Measurements from ENCODE around the gene CUL3.

CUL3 gene

DNA sequence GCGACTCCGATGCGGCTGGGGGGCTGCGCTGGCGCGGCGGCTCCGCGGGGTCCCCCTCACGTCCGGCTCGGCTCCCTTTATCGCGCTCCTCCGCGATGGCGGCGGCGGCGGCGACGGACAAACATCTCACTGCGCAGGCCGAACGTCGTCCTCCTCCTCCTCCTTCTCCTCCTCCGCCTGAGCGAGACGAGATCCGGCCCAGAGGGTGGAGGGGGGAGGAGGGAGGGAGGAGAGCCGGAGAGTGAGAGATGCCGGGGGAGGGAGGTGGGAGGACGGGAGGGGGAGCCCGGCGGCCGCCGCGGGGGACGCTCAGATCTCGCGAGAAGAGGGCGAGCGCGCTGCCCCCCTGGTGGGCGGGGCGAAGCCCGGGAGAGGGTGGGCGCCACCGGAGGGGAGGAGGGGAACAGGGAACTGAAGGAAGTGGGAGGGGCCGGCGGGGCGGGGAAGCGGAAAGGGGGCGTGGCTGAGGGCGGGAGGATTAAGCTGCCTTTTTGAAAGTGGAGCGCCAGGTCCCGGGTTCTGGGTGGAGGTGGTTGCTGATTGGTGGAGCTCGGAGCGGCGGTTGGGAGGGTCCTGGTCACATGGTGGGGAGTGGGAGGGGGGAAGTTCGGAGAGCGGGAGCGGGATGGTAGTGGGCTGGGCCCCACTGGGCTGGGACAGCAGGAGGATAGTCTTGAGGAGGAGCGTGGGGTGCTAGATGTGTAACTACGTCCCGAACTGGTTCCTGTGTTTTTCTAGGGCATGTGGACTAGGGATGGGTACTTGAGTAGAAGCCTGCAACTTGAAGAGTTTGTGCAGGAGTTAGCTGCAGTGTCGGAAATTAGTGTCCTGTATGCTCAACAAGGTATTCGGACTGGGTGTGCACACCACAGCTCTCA is at the start of gene CUL3:
Gene CUL3 (minus strand): TSS at position 153 of the 878 bp plus-strand sequence. CDS start 354 bp downstream, outside the sequence.
- ChIA-PET POLR2A (interaction anchor here (0.5 to 2.5 kb wide), 6 partner anchors 9 to 121 kb away, joined by 3 to 7 read pairs (median 4); no protein-coding TSS in a partner anchor), CTCF (interaction anchor here (0.8 to 2.2 kb wide), 4 partner anchors 24 to 192 kb away, joined by 3 to 5 read pairs (median 3); no protein-coding TSS in a partner anchor)
- TF ChIP-seq, protein P1, sequence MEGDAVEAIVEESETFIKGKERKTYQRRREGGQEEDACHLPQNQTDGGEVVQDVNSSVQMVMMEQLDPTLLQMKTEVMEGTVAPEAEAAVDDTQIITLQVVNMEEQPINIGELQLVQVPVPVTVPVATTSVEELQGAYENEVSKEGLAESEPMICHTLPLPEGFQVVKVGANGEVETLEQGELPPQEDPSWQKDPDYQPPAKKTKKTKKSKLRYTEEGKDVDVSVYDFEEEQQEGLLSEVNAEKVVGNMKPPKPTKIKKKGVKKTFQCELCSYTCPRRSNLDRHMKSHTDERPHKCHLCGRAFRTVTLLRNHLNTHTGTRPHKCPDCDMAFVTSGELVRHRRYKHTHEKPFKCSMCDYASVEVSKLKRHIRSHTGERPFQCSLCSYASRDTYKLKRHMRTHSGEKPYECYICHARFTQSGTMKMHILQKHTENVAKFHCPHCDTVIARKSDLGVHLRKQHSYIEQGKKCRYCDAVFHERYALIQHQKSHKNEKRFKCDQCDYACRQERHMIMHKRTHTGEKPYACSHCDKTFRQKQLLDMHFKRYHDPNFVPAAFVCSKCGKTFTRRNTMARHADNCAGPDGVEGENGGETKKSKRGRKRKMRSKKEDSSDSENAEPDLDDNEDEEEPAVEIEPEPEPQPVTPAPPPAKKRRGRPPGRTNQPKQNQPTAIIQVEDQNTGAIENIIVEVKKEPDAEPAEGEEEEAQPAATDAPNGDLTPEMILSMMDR (IDR thresholded peaks at IDR 0.05; ENCODE audit: control extremely low read depth, extremely low read depth, low read depth, missing control alignments), result no peak
- peak; percentile 98 for DNase-seq (ENCODE audit: extremely low spot score)

DNA sequence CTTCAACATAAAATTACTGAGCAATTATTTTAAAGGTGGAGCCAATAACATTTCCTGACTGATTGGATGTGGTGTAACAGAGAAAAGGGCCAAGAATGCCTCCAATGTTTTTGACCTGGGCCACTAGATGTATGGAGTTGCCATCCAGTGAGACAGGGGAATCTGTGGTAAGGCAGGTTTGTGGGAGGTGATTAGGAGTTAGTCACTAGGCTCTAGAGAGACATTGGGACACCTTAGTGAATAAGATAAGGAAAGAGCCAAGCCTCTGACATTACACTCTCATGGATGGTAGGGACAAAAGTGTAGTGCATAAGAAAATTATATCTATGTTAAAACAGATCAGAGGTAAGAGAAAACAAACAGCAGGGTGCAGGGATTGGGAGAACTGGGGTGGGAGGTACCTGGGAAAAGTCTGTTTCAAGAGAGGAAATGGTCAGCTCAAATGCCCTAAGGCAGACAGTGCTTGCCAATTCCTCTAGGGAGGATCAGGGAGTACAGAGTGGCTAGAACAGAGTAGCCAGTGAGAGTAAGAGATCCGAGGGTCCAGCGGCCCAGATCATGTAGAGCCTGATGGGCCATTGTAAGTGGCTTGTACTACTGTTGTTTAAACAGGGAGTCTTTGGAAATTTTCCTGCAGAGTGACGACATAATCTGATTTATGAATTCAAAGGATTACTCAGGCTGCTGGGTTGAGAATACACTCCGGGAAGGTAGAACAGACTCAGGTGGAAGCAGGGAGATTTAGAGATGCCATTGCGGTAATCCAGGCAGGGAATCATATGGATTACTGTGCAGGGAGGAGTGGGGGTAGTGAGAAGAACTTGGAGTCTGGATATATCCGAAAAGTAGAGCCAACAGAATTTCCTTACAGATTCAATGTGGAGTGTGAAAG is 45.7 kb upstream of the CUL3 start:
- no peak for DNase-seq (ENCODE audit: extremely low spot score)
- ChIA-PET POLR2A (no interaction called here), CTCF (no interaction called here)
- TF ChIP-seq, protein P1 (IDR thresholded peaks at IDR 0.05; ENCODE audit: control extremely low read depth, extremely low read depth, low read depth, missing control alignments), result no peak

DNA sequence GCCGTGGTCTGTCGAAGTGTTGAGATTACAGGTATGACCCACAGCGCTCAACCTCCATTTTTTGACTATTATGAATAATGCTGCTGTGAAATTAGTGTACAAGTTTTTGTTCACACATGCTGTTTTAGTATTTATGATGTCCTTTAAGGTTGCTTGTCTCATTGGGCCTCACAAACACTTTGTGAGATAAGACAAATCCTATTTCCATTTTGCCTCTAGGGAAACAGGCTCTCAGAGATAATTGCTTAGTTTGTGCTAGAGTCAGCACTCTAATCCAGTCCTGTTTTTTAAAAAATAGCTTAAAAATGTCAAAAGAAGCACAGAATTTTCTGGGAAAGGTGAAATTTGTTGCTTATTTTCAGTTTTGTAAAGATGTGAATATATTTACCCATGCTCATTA is 43.3 kb upstream of the CUL3 start:
- TF ChIP-seq, protein P1 (IDR thresholded peaks at IDR 0.05; ENCODE audit: control extremely low read depth, extremely low read depth, low read depth, missing control alignments), result no peak
- CTCF ChIA-PET, result interaction anchor here (1.2 to 1.4 kb wide), 2 partner anchors 22 to 216 kb away, joined by 3 to 6 read pairs; no protein-coding TSS in a partner anchor
- POLR2A ChIA-PET, result no interaction called here
- no peak for DNase-seq (ENCODE audit: extremely low spot score)

DNA sequence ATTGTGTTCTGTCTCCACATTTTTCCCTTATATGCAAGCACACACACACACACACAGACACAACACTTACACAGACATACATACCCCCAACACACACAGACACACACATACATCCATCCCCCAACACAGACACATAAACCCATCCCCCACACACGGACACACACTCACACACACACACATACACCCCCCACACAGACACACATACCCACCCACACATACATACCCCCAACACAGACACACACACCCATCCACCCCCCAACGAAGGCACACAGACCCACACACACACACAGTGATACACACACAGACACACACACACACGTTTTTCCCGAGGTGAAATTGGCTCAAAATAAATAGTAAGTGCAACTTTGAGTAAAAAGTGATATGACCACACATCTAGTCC is 41.6 kb upstream of the CUL3 start:
- no peak for DNase-seq (ENCODE audit: extremely low spot score)
- TF ChIP-seq, protein P1 (IDR thresholded peaks at IDR 0.05; ENCODE audit: control extremely low read depth, extremely low read depth, low read depth, missing control alignments), result no peak
- ChIA-PET CTCF (no interaction called here), POLR2A (no interaction called here)

DNA sequence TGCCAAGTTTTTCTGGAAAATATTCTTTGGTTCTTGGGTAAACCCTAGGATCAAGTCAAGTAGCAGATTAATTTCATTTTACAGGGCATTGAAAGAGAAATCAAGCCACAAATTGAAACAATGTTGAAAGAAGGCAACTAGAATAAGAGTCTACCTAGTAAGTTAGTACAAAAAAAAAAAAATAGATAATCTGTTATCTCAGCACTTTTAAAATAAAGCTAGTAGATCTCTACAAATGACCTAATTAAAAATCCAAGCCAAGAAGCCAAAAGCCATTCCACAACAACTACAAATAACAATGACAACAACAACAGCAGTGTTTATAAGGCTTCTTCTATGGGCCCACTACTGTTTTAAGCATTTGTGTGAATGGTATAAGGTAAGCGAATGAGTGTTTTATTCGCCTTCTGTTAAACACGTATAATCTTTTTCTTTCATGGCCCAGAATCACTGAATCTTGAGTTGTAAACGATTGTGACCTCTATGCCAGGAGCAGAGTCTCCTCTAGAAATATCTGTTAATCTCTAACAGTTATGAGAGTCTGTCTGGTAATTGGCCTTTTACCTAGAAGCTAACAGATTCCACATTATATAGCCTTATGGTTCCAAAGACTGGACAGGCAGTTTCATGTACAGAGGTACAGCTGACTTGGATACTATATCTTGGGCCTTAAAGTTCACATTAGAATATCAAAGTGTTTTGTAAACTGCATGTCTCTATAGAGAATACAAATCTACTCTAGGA is 28.6 kb upstream of the CUL3 start:
- ChIA-PET CTCF (interaction anchor here (1.2 kb wide), 1 partner anchor 140 kb away, joined by 3 read pairs; no protein-coding TSS in a partner anchor), POLR2A (no interaction called here)
- TF ChIP-seq, protein P1 (IDR thresholded peaks at IDR 0.05; ENCODE audit: control extremely low read depth, extremely low read depth, low read depth, missing control alignments), result no peak
- DNase-seq (ENCODE audit: extremely low spot score), result no peak
